Activated CD8-positive, alpha-beta T cell treated with anti-CD3 and anti-CD28 coated beads for 36 hours (primary cell): ENCODE results near the gene CD44. TPM values are rescaled to one million over a fixed set of nuclear protein-coding genes. Genes with fewer than 3 reads are reported as not detected.

Experiments used
- ATAC-seq: fragments of 200-7000 bp; cut with Tn5 transposase; one replicate; pipeline ENCODE4 v1.10.0; 2021; ENCODE audit warnings: mild to moderate bottlenecking, moderate library complexity
- CTCF ChIA-PET: fragments of 350-600 bp; sonication (Branson Sonifier 250); formaldehyde crosslinking; loops from one replicate; lab custom pipeline; 2021; ENCODE audit warnings: antibody characterized with exemption; lab: Charles Lee
- POLR2A ChIA-PET: fragments of 350-600 bp; sonication (Branson Sonifier 250); formaldehyde crosslinking; loops from one replicate; lab custom pipeline; 2021; ENCODE audit warnings: antibody characterized with exemption; lab: Charles Lee
- DNase-seq: peaks from one replicate; pipeline ENCODE4 v3.0.0-alpha.2; 2020
- H3K27ac Mint-ChIP-seq: one replicate; pipeline ENCODE4 v1.8.0; 2021; ENCODE audit warnings: mild to moderate bottlenecking, mixed read lengths
- H3K27me3 Mint-ChIP-seq: one replicate; pipeline ENCODE4 v1.8.0; 2021; ENCODE audit warnings: mixed read lengths
- H3K36me3 Mint-ChIP-seq: one replicate; pipeline ENCODE4 v1.8.0; 2021; ENCODE audit warnings: low read depth, mixed read lengths
- H3K4me1 Mint-ChIP-seq: one replicate; pipeline ENCODE4 v1.8.0; 2021; ENCODE audit warnings: low read depth, mixed read lengths
- H3K4me3 Mint-ChIP-seq: one replicate; pipeline ENCODE4 v1.8.0; 2021; ENCODE audit warnings: mild to moderate bottlenecking, moderate library complexity, mixed read lengths
- H3K9me3 Mint-ChIP-seq: one replicate; pipeline ENCODE4 v1.8.0; 2021; ENCODE audit warnings: mixed read lengths
- CTCF ChIP-seq: fragments of 200-600 bp; IDR thresholded peaks from one replicate; pipeline ENCODE4 v1.8.0; 2022; ENCODE audit warnings: antibody characterized with exemption, mild to moderate bottlenecking
- intact Hi-C: fragments of 100-400 bp; cut with micrococcal nuclease; formaldehyde crosslinking; loops from one replicate; pipeline ENCODE4 v1.10.0; 2022
- total RNA-seq, 2 experiments: library from RNA; stranded (reverse); gene quantifications; one replicate each; pipeline ENCODE4 v1.2.3, GENCODE V29; 2021

Gene CD44
- total RNA-seq, 2 experiments from 2014 or later, result 363 to 373 TPM

GRCh38 chr11:35207471-35208403 is 68.8 kb downstream of the CD44 start:
- Mint-ChIP-seq H3K9me3 (peaks cover 24% of the 10 kb centered on the region), H3K4me1 (peaks cover 35% of the 10 kb centered on the region), H3K4me3 (no peak overlapping the region), H3K27ac (peak overlapping the region; percentile 53), H3K27me3 (no peaks in the 10 kb centered on the region), H3K36me3 (peaks cover 98% of the 10 kb centered on the region)
- ChIA-PET CTCF (no interaction called here), POLR2A (no interaction called here)
- intact Hi-C loops, result no loop called here
- ATAC-seq (no peak), DNase-seq (no peak)
- no peak for TF ChIP-seq CTCF

- CTCF ChIA-PET, result no interaction called here
- Mint-ChIP-seq H3K4me1 (peaks cover 42% of the 10 kb centered on the region), H3K9me3 (peaks cover 24% of the 10 kb centered on the region), H3K27me3 (no peaks in the 10 kb centered on the region), H3K4me3 (no peak overlapping the region), H3K27ac (peak overlapping the region; percentile 34), H3K36me3 (peaks cover 97% of the 10 kb centered on the region)
- ATAC-seq (no peak), DNase-seq (no peak)
- intact Hi-C loops, result no loop called here
- TF ChIP-seq CTCF, result no peak
- POLR2A ChIA-PET, result no interaction called here
Measured at GRCh38 chr11:35208795-35209194, 69.8 kb downstream of the CD44 start.

- H3K36me3 Mint-ChIP-seq, result peaks cover 96% of the 10 kb centered on the region
Measured at GRCh38 chr11:35210876-35211546, 72.0 kb downstream of the CD44 start.

GRCh38 chr11:35211952-35212351 is 73.0 kb downstream of the CD44 start:
- intact Hi-C loops, result no loop called here
- POLR2A ChIA-PET, result no interaction called here

More at GRCh38 chr11:35210876-35211546, 72.0 kb downstream of the CD44 start:
- TF ChIP-seq CTCF, result no peak
- ATAC-seq, result no peak
- Mint-ChIP-seq H3K27ac (no peak overlapping the region), H3K4me3 (no peak overlapping the region), H3K4me1 (peaks cover 53% of the 10 kb centered on the region), H3K9me3 (peaks cover 24% of the 10 kb centered on the region), H3K27me3 (no peaks in the 10 kb centered on the region)
- ChIA-PET POLR2A (interaction anchor here (0.9 kb wide), 1 partner anchor 46 kb away, joined by 3 read pairs; no protein-coding TSS in a partner anchor), CTCF (interaction anchor here (0.8 kb wide), 1 partner anchor 28 kb away, joined by 3 read pairs; no protein-coding TSS in a partner anchor)
- no peak for DNase-seq
- intact Hi-C loops, result no loop called here

More at GRCh38 chr11:35211952-35212351, 73.0 kb downstream of the CD44 start:
- Mint-ChIP-seq H3K9me3 (peaks cover 24% of the 10 kb centered on the region), H3K27ac (peak overlapping the region; percentile 12), H3K4me3 (no peak overlapping the region), H3K27me3 (no peaks in the 10 kb centered on the region), H3K36me3 (peaks cover 96% of the 10 kb centered on the region), H3K4me1 (peaks cover 60% of the 10 kb centered on the region)
- no peak for ATAC-seq
- TF ChIP-seq CTCF, result no peak
- no peak for DNase-seq
- CTCF ChIA-PET, result no interaction called here
